GM21367 (cell line): ENCODE measurements around the gene PNPO.
"Not testable (repeated sequence)": the region's sequence is repeated elsewhere in the genome, so short reads cannot be mapped to it uniquely, and the experiment has no call there.

Experiments
- ATAC-seq: cut with Tn5 transposase; IDR thresholded peaks from one replicate; pipeline ENCODE4 v1.9.1; 2021; ENCODE audit not compliant: unreplicated experiment

PNPO gene

DNA sequence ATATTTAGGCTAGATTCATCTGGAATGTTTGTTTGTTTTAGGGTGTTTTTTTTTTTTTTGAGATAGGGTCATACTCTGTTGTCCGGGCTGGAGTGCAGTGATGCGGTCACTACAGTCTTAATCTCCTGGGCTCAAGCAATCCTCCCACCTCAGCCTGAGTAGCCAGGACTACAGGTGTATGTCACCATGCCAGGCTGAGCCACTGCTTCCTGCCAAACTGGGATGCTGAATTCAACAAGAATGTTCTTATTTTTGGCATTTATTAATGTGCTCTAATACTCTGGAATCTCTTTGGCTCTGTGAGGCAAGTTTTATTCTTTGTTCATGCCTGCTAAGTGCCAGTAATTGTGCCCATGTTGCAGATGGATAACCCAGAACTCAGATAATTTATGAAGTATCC lies 23.8 kb upstream of the PNPO start:
- ATAC-seq: no peak

DNA sequence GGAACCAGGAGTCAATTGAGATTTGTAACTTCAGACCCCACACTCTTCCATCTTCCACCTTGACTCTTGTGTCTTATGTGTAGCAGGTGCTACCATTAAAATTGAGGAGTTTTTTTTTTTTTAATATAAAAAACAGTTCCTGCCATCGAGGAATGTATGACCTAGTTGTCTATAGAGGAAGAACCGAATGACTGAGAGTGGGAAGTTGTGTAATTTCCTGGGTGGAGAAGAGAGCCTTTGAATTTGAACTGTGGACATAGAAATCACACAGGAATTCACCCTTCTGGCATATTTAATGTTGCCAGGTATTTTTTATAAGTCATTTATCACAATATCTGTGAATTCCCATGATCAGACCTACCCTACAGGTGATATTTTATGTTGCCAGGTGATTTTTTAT lies 23.4 kb upstream of the PNPO start:
- ATAC-seq: no peak

DNA sequence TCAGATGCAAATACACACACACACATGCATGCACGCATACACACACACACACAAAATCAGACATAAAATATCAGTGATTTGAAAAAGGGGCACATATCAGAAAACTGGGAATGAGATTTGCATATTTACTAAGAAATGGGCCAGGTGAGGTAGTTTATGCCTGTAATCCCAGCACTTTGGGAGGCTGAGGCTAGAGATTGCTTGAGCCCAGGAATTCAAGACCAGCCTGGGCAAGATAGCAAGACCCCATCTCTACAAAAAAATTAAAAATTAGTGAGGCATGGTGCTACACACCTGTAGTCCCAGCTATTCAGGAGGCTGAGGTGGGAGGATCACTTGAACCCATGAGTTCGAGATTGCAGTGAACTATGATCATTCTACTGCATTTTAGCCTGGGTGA lies 22.4 kb upstream of the PNPO start:
- ATAC-seq: no peak

GRCh38 chr17:47919889-47920288 lies 21.5 kb upstream of the PNPO start:
- not testable (repeated sequence) for ATAC-seq

DNA sequence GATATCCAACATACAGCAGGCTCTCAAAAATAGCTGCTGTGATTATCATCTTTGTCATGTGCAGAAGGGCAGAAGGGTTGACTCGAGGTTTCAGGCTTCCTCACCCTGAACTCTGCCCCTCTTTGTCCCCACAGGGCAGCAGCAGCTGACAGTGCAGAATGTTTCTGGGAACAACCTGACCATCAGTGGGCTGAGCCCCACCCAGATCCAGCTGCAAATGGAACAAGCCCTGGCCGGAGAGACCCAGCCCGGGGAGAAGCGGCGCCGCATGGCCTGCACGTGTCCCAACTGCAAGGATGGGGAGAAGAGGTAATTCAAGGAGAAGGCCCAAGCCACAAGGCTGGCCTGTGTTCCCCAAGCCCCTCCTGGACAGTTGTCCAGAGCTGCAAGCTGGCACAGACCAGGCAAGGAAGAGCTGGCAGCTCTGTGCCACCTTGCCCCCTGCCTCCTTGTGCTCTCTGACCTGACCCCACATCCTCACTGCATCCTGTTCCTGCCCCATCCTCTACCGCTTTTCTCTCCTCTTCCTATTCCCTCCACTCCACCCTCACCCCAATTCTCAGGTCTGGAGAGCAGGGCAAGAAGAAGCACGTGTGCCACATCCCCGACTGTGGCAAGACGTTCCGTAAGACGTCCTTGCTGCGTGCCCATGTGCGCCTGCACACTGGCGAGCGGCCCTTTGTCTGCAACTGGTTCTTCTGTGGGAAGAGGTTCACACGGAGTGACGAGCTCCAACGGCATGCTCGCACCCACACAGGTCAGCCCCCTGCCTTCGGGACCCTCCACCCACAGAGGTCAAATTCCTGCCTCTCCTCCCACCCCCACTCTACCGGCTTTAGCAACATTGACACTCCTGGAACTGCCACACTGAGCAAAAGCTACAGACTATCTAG lies 16.3 kb upstream of the PNPO start:
- ATAC-seq: no peak

DNA sequence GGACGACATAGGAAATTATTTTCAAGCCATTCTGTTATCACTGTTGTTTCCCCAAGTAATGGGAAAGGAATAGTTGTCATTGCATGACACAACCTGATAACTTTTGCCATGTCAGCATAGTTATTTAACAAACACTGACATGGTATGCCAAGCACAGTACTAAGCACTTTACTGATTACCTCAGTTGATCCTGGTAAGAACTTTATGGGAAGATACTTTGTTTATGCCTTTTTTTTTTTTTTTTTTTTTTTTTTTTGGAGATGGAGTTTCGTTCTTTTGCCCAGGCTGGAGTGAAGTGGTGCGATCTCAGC lies 15.7 kb upstream of the PNPO start:
- no peak for ATAC-seq

DNA sequence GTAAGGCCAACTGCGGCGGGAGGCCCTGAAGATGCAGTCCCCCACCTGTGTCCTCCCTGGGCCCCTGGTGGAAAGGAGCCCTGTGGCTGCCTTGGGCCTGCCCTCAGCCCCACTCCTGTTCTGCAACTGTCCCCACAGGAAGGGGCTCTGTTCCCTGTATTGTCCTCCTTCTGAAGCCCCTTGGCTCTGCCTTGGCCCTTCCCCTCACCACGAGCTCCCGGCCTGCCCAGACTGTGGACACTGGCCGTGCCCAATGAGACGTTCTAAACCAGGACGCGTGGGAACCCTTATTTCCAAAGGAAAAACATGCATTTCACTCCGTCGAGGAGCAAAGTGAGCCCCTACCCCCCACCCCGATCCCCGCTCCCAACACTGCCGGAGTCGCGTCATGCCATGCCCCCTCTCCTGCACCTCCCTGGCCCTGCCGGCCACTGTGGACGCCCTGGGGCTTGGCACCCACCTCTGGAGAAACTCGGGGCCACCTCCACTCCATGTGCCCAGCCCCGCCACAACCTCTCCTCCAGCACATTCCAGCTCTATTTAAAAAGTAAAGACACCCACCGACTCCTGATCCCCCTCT lies 13.5 kb upstream of the PNPO start:
- no peak for ATAC-seq

- no peak for ATAC-seq
Observed at GRCh38 chr17:47928415-47928814, 13.0 kb upstream of the PNPO start.

DNA sequence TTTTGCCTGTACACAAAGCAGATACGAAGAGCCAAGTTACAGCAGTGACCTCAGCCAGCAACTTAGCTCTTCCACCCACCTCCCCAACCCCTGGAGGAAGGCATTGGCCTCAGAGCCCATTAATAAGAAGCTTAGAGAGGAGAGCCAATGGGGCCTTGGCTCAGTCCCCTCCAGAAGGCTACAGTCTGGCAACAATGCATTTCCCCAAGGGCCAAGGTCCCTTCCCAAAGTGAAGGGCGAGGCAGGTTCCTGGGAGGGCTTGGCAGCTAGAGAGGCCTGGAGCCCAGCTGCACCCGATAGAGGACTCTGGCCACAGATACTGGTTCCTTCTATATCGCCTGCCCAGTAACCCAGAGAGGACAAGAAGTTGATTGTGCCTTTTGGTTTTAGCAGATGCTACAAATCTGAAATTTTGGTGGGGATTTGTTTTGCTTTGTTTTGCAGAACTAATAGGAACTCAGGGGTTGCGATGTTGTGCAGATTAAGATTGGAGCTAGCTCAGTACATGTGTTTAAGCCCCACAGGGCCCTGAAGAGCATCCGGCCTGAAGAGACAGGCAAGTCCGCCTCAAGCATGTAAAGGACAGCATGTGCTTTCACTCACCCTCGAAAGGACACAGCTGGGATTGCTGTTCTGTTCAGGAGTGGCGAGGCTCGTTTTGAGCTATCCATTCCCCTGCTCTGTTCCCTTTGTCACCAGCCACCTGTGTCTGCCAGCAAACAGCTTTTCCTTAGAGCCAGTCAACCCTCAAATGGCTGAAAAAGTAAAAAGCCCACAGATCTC lies 12.0 kb upstream of the PNPO start:
- ATAC-seq: no peak

DNA sequence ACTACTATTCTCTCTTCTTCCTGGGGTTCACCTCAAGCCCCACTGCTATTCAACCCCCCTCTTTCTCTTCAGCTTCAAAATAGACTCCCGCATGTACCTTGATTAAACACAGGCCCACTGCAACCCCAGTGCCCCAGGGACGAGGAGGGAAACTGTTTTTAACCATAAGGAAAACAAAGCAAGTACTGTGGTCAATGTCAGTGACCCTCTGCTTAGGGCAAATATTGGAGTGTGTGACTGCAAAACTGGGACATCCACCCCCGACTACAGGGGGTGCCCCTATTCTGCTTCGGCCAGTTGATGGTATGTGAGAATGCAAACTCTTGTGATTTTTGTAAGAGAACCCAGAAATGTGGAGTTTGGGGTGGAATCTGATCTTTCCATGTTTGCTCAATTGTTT lies 9.5 kb upstream of the PNPO start:
- no peak for ATAC-seq

GRCh38 chr17:47934856-47935255 lies 6.5 kb upstream of the PNPO start:
- ATAC-seq: no peak

DNA sequence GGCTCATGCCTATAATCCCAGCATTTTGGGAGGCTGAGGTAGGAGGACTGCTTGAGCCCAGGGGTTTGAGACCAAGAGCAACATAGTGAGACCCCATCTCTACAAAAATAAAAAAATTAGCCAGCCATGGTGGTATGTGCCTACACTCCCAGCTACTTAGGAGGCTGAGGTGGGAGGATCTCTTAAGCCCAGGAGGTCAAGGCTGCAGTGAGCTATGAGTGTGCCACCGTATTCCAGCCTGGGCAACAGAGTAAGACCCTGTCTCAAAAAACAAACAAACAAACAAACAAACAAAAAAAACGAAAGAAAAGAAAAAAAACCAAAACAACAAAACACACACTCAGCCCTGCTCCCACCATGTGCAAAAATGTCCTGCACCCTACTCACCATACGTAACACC lies 5.9 kb upstream of the PNPO start:
- ATAC-seq: not testable (repeated sequence)

DNA sequence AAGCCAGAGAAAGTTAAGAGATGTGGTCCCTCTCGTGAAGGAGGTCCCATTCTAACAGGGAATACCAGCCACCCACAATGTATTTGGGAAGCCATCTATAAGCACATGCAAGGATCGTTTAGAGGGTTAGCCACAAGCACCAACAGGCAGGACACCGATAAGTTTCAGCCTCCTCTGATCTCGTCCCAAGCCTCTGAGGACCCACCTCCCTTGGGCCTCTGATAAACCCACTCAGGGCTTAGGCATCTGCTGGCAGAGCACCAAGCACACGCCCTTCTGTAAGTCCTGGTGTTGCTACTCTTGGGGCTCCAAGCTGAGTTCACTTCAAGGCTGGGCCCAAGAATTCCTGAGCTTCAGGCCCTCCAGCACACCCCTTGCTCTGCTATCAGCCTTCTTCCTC lies 5.4 kb upstream of the PNPO start:
- ATAC-seq: no peak

DNA sequence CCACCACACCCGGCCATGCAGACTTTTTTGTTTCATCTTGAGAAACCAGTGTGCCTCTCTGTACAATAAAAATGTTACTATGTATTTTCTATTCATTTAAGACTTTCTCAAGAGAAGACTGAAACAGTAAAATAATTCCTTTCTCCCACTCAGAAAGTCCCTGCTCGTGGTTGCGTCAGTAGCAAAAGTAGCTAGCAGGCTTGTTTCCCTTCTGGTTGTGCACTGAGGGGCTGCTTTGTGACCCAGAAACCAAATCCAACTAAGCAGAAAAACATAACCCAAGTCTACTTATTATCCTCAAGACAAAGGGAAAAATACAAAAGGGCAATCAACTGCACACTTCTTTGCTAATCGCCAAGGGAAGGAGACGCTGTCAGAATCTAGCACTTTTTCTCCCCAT lies 3.4 kb upstream of the PNPO start:
- no peak for ATAC-seq

GRCh38 chr17:47942096-47942510 lies 732 bp downstream of the PNPO start:
- ATAC-seq: no peak

GRCh38 chr17:47942568-47942967 lies 1.2 kb downstream of the PNPO start:
- ATAC-seq: no peak

- ATAC-seq: no peak
Observed at GRCh38 chr17:47945080-47945479, 3.7 kb downstream of the PNPO start.

DNA sequence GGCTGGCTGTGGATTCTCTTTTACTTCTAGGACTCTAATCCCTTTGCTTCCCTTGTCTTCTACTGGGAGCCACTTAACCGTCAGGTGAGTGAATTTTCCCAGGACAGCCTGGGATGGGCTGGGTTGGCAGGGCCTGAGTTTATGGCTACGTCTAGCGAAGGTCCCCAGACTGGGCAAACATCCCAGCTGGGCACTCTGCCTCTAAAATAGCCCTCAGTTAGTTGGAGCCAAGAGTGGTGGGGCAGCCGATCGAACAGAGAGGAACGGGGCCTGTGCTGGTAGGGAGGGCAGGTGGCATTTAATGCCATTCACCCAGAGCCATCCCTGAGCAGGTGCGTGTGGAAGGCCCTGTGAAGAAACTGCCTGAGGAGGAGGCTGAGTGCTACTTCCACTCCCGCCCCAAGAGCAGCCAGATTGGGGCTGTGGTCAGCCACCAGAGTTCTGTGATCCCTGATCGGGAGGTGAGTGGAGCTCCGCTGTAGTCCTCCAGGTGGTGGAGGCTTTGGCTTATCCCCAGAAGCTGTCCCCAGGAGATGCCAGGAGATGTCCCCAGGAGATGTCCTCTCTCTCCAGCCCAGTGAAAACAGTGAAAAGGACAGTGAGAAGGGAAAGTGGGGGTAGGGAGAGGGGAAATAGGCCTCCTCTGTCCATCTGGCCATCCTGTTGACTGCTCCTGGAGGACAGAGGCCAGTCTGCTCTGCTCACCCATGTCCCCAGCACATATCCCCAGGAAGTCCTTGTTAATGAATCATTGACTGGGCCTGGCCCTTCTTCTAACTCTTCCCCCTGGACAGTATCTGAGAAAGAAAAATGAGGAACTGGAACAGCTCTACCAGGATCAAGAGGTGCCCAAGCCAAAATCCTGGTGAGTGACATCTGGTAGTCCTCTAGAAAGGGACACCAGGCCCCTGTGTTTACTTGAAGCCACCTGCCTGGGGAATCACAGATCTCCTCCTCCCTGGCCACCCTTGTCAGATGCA lies 4.4 kb downstream of the PNPO start:
- no peak for ATAC-seq

DNA sequence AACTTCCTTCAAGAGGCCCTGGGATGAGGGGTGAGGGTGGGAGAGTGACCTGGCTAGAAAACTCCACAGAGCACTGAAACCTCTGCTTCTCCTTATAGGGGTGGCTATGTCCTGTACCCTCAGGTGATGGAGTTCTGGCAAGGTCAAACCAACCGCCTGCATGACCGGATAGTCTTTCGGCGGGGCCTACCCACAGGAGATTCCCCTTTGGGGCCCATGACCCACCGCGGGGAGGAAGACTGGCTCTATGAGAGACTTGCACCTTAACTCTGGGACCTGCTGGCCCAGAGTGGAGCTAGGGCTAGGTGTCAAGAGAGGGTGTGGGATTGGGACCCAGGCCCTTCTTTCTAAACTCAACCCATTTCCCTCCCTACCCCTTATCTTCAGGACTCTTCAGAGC lies 5.1 kb downstream of the PNPO start:
- no peak for ATAC-seq

DNA sequence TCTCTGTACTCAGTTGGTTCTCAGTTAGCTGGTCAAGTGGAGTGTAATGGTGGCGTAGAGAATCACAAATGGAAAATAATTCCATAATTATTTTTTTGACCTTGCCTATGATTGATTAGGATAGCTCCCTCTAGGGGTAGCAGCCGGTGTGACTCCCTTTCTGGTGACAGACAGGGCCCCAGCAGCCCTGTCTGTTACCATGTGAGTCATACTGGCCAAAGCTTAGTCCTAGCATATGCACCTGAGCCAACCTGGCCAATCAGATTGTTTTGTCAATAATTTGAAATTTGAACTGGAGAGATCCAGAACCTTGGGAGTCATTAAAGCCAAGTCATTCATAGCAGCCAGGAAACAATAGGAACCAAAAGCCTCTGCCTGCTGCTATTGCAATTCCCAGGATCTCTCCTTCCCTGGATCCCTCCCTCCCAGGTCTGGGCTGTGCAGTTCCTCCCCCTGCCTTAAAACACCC lies 5.6 kb downstream of the PNPO start:
- no peak for ATAC-seq

GRCh38 chr17:47948706-47949196 lies 7.4 kb downstream of the PNPO start:
- no peak for ATAC-seq
